DMS53 treated with DMSO at 0.1 percent for 48 hours (cell line): Measurements from ENCODE around the gene EIF4E1B.
A peak's percentile ranks its signal among the peaks of the same experiment; 100 is the strongest.
"Not testable (repeated sequence)": the region's sequence is repeated elsewhere in the genome, so short reads cannot be mapped to it uniquely, and the experiment has no call there.

Experiments
- DNase-seq: peaks from one replicate; lab custom pipeline; 2025; ENCODE audit not compliant: unreplicated experiment; lab: John Stamatoyannopoulos, UW

EIF4E1B gene, protein sequence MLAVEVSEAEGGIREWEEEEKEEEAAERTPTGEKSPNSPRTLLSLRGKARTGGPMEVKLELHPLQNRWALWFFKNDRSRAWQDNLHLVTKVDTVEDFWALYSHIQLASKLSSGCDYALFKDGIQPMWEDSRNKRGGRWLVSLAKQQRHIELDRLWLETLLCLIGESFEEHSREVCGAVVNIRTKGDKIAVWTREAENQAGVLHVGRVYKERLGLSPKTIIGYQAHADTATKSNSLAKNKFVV

DNA sequence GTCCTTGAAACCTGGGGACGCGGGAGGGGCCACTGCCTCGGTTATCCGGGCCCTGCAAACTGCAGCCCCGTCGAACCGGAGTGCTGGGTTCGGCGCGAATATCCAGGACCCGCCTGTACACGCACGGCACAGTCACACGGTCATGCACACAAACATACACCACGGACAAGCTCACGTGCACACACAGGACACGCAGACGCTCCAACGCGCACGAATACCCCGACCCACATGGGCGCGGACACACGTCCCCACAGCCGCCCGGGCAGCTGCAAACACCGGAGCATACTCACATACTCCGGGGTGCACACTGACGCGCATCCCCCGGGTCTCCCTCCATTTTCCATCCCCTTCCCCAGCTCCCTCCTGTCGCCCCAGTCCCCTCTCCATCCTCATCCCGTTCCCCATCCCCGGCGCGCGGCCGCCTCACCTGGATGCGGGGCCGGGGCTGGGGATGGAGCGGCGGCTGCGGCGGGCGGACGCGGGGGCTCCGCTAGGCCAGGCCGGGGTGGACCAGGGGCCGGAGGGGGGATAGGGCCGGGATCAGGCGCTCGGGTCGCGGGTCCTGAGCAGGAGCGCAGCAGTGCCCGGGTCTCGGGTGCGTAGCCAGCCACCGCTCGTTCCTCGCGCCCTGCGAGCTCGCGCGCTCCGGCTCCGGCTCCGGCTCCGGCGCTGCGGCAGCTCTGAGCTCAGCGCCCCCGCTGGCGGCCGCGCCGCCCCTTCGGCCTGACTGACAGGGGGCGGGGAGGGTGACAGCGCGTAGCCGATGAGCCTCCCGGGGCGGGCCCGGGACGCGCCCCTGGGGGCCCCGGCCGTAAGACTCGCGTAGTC, at the start of gene EIF4E1B, which contains the start of gene SNCB:
TSS of gene EIF4E1B (plus strand) at position 823 of the 828 bp plus-strand sequence. CDS start 12,113 bp downstream, outside the sequence.
TSS of gene SNCB (minus strand) at position 682 of the 828 bp plus-strand sequence. CDS start 880 bp downstream, outside the sequence.
- peak; percentile 50 for DNase-seq

DNA sequence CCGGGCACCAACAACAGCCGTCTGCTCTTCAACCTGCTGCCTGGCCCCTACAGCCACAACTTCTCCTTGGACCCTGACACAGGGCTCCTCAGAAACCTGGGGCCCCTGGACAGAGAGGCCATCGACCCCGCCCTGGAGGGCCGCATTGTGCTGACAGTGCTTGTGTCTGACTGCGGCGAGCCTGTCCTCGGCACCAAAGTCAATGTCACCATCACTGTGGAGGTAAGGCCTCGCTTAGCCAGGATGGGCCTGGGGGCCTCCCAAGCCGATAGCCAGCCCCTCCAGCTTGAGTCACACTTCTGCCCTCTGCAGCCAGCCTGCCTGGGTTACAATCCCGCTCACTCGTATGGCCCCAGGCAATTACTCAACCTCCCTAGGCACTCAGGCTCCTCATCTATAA, 49.1 kb upstream of the EIF4E1B start:
- no peak for DNase-seq

DNA sequence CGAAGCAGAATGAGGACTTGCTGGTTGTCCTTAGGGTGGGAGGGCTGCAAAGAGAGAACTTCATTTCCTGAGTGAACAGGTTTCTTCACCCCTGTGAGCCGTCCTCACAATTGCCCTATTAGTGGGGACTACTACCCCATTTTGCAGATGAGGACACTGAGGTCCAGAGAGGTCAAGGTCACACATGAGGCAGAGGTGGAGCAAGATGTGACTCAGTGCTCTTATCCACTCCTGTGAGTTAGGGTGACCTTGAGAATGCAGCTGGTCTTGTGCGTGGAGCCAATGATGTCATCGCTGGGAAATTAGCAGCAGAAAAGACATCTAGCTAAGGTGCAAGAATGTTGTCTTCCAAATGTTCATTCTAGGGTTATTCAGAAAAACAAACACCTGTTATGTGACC, 47.4 kb upstream of the EIF4E1B start:
- no peak for DNase-seq

DNA sequence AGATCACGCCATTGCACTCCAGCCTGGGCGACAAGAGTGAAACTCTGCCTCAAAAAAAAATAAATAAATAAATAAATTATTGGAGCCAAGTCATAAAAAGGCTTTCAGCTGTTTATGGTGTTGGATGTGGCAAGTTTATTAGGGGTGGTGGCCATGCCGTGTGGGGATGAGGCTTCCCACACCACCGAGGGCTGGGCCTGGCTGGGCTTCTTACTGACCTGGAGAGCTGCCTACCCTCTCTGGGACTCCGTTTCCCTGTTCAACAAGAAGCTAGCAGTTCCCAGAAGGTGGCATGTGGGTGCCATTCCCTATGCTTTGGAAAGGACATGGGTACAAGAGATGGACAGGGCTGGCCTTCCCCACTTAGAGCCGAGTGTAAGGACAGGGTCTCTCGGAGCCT, 43.1 kb upstream of the EIF4E1B start:
- no peak for DNase-seq

DNA sequence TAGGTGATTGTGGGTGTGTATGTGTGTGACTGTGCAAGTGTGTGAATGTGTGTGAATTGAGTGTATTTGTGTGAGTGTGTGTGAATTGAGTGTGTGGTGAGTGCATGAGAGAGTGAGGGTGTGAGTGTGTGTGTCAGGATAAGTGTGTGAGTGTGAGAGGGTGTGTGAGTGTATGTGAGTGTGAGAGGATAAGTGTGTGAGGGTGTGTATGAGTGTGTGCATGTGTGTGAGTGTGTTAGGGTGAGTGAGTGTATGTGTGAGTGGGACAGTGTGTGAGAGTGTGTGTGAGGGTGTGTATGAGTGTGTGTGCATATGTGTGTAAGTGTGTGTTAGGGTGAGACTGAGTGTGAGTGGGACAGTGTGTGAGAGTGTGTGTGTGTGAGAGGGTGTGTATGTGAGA, 42.2 kb upstream of the EIF4E1B start:
- DNase-seq = no peak

DNA sequence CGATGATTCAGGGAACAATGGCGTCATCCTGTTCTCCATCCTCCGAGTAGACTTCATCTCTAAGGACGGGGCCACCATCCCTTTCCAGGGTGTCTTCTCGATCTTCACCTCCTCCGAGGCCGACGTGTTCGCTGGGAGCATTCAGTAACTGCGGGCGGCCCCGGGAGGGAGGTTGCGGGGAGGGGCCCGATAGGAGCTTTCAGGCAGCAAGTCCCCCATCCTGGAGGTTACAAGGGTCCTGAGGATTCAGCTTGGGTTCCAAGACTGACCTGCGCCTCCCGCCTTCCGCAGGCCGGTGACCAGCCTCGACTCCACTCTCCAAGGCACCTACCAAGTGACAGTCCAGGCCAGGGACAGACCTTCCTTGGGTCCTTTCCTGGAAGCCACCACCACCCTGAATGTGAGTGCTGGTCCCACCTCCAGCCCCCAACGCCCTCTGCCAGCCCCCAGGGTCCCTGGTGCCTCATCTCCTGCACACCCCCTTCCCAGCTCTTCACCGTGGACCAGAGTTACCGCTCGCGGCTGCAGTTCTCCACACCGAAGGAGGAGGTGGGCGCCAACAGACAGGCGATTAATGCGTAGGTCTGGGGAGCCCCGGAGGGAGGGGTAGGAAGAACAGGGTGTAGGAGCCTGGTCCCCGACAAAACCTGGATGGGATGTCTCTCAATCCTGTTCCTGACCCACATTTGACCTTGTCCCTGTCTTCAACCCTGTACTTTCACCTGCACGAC, 41.3 kb upstream of the EIF4E1B start:
- no peak for DNase-seq

DNA sequence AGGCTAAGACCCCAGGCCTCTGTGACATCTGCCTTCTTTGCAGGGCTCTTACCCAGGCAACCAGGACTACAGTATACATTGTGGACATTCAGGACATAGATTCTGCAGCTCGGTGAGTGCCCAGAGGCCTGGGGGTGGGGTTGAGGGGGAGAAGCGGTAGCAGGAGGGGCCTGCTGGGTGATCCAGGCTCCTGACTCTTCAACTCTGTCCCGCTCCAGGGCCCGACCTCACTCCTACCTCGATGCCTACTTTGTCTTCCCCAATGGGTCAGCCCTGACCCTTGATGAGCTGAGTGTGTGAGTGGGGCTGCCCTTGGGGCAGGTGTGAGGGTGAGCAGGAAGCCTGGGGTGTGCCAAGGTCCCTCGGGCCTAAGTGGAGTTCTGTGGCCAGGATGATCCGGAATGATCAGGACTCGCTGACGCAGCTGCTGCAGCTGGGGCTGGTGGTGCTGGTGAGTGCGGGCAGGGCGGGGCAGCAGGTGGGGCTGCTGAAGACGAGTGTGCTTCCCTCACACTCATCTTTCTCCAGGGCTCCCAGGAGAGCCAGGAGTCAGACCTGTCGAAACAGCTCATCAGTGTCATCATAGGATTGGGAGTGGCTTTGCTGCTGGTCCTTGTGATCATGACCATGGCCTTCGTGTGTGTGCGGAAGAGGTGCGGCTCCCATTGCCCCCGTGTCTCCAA, 40.3 kb upstream of the EIF4E1B start:
- DNase-seq = peak; percentile 68

DNA sequence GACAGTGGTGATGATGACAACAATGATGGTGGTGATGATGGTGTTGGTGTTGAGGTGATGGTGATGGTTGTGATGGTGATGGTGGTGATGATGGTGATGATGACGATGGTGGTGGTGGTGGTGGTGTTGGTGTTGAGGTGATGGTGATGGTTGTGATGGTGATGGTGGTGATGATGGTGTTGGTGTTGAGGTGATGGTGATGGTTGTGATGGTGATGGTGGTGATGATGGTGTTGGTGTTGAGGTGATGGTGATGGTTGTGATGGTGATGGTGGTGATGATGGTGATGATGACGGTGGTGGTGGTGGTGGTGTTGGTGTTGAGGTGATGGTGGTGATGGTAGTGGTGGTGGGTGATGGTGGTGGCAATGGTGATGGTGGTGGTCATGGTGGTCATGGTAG, 38.8 kb upstream of the EIF4E1B start:
- not testable (repeated sequence) for DNase-seq

DNA sequence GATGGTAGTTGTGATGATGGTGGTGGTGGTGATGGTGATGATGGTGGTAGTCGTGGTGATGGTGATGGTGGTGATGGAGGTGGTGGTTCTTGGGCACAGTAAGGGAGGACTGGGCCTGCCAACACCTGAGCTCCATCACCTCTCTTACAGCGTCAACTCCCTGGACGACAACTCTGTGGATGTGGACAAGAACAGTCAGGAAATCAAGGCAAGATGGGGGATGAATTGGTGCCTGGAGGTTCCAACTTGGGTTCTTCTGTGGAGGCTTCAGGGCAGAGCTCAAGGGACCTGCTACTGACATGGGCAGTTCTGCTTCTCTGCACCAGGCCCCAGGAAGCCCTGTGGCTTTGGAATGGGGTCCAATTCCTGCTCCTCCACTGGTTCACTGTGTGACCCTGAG, 37.9 kb upstream of the EIF4E1B start:
- DNase-seq = no peak

DNA sequence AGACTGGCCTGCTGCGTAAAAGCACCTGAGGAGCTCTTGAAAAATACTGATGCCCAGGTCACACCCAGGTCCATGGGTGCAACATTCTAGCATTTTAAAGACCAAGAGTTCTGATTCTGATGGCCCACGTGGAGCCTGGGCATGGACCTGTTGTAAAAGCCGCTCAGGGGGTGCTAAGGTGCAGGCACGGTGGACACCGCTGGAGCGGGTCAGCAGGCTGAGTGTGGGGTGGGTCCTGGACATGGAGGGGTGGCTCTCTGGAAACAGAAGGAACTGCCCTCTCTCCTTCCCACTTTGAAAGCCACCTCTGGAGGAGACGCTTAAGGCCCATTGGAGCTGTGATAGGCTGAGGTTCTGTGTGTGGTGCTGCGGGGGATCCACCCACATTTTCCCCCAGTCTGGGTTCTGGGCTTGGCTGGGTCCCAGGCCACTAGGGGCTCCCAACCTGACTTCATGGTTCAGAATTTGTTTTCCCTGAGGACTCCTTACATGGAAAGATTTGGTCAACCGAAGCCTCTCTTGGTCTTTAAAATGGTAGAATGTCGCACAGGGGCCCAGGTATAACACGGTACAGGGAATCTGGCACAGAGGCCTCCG, 37.1 kb upstream of the EIF4E1B start:
- DNase-seq = no peak

DNA sequence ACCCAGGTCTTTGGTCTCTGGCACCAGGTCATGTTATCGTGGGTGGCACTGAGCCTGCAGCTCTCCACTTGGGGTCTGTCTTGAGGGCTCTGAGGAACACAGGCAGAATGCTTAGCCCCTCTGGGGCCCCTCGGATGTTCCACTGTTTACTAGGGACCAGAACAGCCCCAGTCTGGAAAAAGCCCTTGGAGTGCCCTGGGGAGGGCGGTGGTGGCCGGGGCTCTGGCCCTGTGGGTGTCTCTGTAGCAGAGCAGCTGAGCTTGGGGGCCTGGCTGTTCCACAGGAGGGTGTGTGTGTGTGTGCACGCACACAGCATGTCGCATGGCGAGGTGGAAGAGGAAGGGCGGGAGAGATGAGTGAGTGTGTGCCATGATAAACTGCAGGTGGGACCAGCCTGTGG, 35.9 kb upstream of the EIF4E1B start:
- no peak for DNase-seq

DNA sequence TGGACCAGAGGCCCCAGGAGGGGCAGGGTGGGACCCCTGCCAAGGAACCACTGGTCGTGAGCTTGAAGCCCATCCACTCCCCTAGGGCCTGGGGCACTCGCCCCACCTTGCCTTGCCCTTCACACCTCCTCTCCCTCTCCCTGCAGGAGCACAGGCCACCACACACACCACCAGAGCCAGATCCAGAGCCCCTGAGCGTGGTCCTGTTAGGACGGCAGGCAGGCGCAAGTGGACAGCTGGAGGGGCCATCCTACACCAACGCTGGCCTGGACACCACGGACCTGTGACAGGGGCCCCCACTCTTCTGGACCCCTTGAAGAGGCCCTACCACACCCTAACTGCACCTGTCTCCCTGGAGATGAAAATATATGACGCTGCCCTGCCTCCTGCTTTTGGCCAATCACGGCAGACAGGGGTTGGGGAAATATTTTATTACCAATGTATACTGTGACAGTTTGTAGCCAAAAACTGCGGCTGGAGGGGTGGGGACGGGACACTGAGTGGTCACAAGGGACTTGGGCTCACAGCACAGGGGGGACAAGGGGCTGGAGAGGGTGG, 35.0 kb upstream of the EIF4E1B start:
- DNase-seq = no peak

DNA sequence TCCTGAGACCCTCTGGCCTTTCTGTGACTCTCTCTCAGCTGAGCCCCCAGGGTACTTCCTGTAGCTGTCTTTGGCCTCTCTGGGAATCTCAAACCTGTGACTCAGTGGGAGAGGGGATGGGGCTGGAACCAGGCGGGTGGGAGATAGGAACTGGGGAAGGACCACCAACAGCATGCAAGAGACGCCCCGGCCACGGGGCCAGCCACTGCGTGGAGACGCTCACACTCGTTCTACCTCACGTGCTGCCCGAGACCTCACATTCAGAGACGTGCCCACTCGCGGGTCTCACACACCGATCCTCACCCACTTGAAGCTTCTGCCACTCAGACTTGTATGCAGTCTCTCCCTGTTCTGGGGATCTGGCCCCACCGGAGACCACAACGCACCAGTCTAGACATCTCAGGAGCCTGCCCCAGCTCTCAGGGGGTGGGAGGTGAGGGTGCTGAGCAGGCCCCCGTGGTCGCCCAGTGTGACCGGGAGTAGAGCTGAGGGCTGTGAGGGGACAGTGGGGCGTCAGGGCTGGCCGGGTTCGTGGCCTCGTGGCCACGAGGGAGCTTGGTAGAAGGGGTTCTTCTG, 34.3 kb upstream of the EIF4E1B start:
- DNase-seq = no peak

DNA sequence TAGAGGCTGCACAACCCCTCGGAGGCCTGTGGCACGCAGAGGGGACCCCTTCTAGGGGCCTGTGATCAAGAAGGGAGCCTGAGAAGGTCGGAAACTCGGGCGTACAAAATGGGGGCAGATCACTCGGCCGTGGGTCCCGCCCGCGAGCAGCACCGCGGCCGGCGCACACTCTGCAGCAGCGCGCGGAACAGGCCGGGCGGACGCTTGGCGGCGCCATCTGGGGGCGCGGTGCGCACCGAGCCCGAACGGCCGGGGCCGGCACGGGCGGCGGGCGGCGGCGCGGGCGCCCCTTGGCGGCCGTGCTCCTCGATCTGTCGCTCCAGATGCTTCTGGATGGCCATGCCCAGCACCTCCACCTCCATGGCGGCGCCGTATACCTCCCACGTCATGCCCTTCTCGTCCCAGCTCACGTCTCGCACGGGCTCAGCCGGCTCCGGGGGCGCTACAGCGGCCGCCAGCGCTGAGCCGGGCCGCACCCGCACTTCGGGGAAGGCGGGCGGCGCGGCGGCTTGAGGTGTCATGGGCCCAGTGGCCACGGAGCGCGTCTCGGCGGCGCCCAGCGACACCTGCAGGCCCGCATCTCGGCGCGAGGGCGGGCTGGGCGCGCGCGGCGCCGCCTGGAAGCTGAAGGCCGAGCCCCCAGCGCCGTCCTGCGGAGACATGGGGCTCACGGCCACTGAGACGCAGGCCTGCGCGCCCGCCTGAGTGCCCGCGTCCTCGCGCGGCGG, 33.6 kb upstream of the EIF4E1B start:
- DNase-seq = no peak

DNA sequence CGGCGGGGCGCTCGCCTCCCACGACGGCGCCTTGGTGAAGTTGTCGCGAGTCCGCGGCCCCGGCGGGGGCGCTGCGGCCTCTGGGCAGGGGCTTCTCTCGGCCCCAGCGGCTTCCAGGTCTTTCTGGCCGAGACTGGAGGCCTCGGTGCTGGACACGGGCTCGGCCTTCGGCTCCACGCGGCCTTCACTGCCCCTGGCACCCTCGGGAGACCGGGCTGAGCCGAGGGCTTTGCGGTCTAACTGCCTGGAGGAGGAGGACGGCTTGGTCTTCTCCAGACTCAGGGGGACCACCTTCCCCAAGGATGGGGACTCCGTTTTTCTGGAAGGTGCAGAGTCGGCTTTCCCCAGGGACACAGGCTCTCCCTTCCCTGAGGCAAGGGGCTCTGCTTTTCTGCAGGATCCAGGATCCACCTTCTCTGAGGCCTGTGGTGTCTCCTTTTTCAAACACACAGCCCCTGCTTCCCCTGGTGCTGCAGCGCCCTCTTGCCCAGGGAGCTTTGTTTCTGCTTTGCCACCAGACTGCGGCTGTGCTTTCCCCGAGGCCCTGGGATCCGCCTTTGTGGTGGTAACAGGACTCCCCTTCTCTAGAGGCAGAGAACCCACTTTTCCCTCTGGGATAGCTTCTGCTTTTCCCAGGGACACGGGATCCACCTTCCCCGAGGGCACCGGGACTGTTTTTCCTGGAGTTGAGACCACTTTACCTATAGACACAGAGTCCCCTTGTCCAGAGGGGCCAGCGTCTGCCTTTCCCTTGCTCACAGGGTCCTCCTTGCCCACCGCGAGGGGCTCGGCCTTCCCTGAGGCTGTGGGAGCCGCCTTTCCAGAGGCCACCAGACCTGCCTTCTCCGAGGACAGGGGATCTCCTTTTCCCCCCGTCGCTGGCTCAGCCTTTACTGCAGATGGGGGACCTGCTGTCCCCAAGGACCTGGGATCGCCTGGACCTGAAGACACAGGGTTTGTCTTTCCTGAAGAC, 32.8 kb upstream of the EIF4E1B start:
- DNase-seq = no peak

DNA sequence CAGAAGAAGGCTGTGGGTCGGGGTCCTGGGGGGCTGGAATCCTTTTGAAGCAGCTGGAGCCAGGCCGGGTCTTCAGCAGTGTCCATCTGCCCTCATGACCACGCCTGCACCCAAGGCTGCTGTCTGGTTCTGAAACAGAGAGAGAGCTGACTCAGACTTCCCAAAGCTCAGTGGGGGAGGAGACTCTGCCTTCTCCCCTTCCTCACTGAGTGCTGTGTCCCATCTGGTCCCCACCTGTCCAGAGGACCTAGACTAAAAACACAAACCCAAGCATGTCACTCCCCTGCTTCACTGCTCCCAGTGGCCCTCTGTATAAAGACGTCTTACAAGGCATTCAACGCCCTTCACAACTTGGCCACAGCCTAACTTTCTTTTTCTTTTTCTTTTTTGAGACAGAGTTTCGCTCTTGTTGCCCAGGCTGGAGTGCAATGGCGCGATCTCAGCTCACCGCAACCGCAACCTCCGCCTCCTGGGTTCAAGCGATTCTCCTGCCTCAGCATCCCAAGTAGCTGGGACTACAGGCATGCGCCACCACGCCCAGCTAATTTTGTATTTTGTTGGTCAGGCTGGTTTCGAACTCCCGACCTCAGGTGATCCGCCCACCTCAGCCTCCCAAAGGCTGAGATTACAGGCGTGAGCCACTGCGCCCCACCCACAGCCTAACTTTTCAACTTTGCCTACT, 30.6 kb upstream of the EIF4E1B start:
- not testable (repeated sequence) for DNase-seq

DNA sequence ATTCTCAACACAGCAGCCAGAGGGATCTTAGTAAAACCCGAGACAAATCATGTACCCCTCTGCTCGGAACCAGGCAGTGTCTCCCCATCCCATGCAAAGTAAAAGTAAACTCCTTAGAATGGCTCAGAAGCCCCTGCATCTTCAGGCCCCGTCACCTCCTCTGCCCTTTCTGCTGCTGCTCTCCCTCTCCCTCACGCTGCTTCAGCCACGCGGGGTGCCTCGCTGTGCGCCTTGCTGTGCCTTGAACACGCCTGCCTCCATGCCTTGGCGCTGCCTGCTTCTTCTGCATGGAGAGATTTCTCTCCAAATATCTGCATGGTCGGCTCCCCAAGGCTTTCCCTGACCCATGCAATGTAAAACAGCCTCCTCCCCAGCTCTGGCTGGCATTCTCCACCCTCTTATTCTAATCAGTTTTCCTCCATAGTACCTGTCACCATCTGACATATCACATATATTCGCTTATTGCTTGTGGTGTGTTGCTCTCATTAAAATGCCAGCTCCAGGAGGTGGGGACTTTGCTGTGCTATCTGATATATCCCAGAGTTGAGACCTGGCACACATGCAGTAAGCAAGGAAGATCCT, 28.5 kb upstream of the EIF4E1B start:
- no peak for DNase-seq
